ENCODE measurements around the gene MBP. TPM values are rescaled to one million over a fixed set of nuclear protein-coding genes. Genes with fewer than 3 reads are reported as not detected.

The MBP gene
- total RNA-seq, 4 donors from 2014 or later: 40.9 to 67.7 (median 51.8) TPM

DNA sequence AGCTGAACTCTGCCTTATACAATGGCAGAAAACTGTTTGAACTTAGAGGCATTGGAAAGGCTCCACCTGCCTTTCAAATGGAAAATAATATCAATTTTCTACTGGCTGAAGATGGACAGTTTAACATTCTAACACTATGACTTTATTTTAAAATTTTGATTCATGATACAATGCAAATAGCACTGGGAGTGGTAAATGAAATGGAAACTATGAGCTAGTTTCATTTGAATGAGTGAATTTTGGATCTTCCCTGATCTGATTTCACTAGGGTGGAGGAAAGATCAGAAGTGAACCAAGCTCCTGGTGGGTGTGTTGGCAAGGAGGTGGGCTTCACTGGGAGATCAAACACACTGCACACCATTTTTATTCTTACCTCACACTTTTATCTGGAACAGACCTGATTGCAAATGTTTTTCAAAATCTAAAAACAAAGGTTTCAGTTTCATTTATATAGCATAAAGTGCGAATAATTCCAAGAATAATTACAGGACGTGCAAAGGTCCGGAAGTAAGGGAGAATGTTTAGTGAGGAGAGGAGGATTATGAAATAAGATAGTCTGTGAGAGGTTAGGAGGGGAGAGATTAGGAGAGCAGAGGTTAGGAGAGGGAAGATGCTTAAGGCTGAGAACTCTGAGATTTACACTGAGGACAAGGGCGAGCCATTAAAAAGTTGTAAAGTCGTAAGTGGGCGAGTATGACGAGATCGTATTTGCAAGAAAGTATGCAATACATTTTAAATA, 18.6 kb upstream of the MBP start:
- TF ChIP-seq, protein P1, sequence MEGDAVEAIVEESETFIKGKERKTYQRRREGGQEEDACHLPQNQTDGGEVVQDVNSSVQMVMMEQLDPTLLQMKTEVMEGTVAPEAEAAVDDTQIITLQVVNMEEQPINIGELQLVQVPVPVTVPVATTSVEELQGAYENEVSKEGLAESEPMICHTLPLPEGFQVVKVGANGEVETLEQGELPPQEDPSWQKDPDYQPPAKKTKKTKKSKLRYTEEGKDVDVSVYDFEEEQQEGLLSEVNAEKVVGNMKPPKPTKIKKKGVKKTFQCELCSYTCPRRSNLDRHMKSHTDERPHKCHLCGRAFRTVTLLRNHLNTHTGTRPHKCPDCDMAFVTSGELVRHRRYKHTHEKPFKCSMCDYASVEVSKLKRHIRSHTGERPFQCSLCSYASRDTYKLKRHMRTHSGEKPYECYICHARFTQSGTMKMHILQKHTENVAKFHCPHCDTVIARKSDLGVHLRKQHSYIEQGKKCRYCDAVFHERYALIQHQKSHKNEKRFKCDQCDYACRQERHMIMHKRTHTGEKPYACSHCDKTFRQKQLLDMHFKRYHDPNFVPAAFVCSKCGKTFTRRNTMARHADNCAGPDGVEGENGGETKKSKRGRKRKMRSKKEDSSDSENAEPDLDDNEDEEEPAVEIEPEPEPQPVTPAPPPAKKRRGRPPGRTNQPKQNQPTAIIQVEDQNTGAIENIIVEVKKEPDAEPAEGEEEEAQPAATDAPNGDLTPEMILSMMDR (IDR thresholded peaks at IDR 0.05): no peak
- TF ChIP-seq POLR2A (IDR thresholded peaks at IDR 0.05): no peak
- no peak for DNase-seq
- H3K4me1 ChIP-seq: peaks cover 0 to 6% (median 2%) of the 10 kb centered on the region in 4 donors
- no peaks in the 10 kb centered on the region for H3K36me3 ChIP-seq
- peak overlapping the region in 1 of 4 donors; percentile 19 for H3K27ac ChIP-seq
- no peak overlapping the region for H3K4me3 ChIP-seq
- no peaks in the 10 kb centered on the region for H3K27me3 ChIP-seq
- no peaks in the 10 kb centered on the region for H3K9me3 ChIP-seq

DNA sequence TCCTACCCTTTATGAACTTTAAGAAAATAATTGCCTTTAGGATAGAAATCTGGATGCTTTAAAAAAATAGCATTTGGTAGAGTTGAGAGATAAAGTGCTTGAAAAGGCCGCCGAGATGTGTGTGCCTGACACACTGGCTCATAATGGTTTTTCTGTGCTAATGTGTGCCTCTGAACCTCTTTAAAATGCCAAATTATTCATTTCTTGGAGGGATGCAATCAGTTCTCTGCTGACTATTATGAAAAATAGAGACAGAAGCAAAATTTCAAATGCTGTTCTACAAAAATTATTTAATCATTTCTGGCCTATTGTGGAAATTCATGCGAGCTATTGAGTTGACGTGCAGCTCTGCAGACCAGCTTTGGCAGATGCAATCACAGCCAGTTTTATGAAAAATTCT, 18.0 kb upstream of the MBP start:
- Histone ChIP-seq H3K27me3 (no peaks in the 10 kb centered on the region), H3K9me3 (no peaks in the 10 kb centered on the region), H3K36me3 (no peaks in the 10 kb centered on the region), H3K27ac (no peak overlapping the region), H3K4me1 (peaks cover 0 to 6% (median 2%) of the 10 kb centered on the region in 4 donors), H3K4me3 (no peak overlapping the region)
- TF ChIP-seq, protein P1 (IDR thresholded peaks at IDR 0.05): no peak
- TF ChIP-seq POLR2A (IDR thresholded peaks at IDR 0.05): no peak
- DNase-seq: no peak

DNA sequence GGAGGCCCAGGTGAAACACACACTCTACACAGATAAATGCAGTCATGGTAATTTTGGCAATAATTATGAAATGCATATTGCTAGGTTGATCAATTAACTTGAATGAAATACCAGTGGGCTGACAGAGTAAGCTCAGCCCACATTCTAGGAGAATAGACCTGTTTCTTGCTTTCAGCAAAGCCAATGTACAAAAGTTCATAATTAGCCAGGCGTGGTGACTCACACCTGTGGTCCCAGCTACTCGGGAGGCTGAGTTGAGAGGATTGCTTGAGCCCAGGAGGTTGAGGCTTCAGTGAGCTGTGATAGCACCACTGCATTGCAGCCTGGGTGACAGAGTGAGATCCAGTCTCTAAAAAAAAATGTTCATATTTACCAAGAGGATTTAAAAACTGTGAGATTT, 15.7 kb upstream of the MBP start:
- H3K9me3 ChIP-seq: peaks cover 0 to 4% (median 2%) of the 10 kb centered on the region in 4 donors
- TF ChIP-seq, protein P1 (IDR thresholded peaks at IDR 0.05): no peak
- no peak overlapping the region for H3K27ac ChIP-seq
- no peak for DNase-seq
- H3K27me3 ChIP-seq: no peaks in the 10 kb centered on the region
- no peak overlapping the region for H3K4me3 ChIP-seq
- H3K36me3 ChIP-seq: no peaks in the 10 kb centered on the region
- H3K4me1 ChIP-seq: peaks cover 0 to 6% (median 2%) of the 10 kb centered on the region in 4 donors

DNA sequence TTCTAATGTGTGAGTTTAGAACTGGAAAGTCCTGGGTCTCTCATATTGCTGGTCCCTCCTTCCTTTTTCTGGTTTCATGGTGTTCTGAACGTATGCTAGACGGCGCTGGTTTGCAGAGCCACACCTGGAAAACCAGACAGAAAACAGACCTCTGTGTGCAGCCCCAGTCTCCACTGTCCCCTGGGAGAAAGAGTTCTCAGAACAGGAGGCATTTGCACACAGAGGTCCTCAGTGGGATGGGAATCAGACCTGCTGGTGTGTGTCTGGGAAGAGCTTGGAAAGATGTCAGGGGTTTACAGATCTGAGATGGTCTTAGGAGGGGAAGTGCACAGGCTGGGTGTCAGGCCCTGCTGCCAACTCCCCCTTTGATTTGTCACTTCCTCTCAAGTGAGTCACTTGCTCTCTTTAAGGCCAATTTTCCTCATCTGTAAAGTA, 14.9 kb upstream of the MBP start:
- H3K4me3 ChIP-seq: no peak overlapping the region
- H3K9me3 ChIP-seq: peaks cover 0 to 12% (median 5%) of the 10 kb centered on the region in 4 donors
- no peaks in the 10 kb centered on the region for H3K27me3 ChIP-seq
- no peaks in the 10 kb centered on the region for H3K36me3 ChIP-seq
- no peak for DNase-seq
- peak overlapping the region in 1 of 4 donors; percentile 63 for H3K27ac ChIP-seq
- TF ChIP-seq POLR2A (IDR thresholded peaks at IDR 0.05): no peak
- TF ChIP-seq, protein P1 (IDR thresholded peaks at IDR 0.05): no peak
- H3K4me1 ChIP-seq: peaks cover 0 to 6% (median 2%) of the 10 kb centered on the region in 4 donors

DNA sequence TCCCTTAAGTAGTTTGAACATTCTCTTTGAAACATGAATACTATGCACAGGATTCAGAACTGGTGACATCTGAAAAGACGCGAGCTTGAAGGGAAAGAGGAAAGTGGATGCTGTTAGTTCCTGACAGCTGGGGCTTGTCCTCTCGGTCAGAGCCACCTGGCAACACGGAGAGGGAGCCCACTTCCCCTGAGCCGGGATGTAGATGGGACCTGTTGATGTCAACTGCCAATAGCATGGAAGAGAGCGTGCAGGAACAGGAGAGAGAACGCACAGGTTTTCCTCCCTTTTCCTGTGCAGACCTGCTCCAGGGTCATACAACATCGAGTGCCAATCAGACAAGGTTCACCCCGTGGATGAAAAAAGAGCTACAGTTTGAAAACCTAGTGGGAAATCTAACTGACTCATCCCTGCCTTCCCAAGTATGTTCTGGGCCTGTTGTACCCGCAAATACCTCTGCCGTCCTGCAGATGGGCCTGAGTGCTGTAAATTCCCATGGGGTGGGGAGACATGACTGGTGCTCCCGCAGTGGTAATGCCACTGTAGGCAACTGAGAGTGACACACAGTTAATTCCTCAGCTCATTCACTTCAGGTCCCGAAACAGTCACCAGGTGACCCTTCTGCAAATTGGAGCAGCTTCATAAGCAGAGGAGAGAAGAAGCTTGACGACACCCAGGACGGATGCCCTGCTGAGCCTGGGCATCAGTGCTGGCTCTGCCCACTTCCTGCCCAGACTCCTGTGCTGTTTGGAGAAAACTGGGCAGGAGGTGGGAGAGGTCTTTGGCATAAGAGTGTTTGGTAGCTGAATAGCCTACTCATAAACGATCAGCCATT, 13.9 kb upstream of the MBP start:
- DNase-seq: peak in 1 of 3 donors; percentile 15
- Histone ChIP-seq H3K27ac (no peak overlapping the region), H3K4me1 (peaks cover 0 to 6% (median 0%) of the 10 kb centered on the region in 4 donors), H3K36me3 (no peaks in the 10 kb centered on the region), H3K27me3 (no peaks in the 10 kb centered on the region), H3K9me3 (peaks cover 0 to 13% (median 5%) of the 10 kb centered on the region in 4 donors), H3K4me3 (no peak overlapping the region)
- TF ChIP-seq, protein P1 (IDR thresholded peaks at IDR 0.05): no peak
- TF ChIP-seq POLR2A (IDR thresholded peaks at IDR 0.05): no peak
